Upper lobe of left lung (tissue), 6 donors: ENCODE data around the gene ZNF428. TPM values are rescaled to one million over a fixed set of nuclear protein-coding genes. Genes with fewer than 3 reads are reported as not detected.

Experiments
- ATAC-seq, 2 donors: fragments of 200-7000 bp; cut with Tn5 transposase; one replicate each; pipeline ENCODE4 v1.9.1; 2022; ENCODE audit warnings: mild to moderate bottlenecking in 2 of 2, moderate library complexity in 2 of 2; ENCODE audit not compliant: low FRiP score in 2 of 2
- DNase-seq, 2 donors: peaks; one replicate each; pipeline ENCODE4 v3.0.0-alpha.2; 2019 to 2020
- H3K27ac ChIP-seq, 4 donors: fragments of 200-600 bp; sonication (generic); one replicate each; pipeline ENCODE4 v1.5.1; 2016 to 2019
- H3K27me3 ChIP-seq, 4 donors: fragments of 200-600 bp; sonication (generic); one replicate each; pipeline ENCODE4 v1.5.1; 2017 to 2019
- H3K36me3 ChIP-seq, 4 donors: fragments of 200-600 bp; sonication (generic); one replicate each; pipeline ENCODE4 v1.5.1; 2016 to 2019
- H3K4me1 ChIP-seq, 4 donors: fragments of 200-600 bp; sonication (generic); one replicate each; pipeline ENCODE4 v1.5.1; 2018 to 2019
- H3K4me3 ChIP-seq, 4 donors: fragments of 200-600 bp; sonication (generic); one replicate each; pipeline ENCODE4 v1.5.1; 2017 to 2019; ENCODE audit warnings: mild to moderate bottlenecking in 2 of 4, moderate library complexity in 1 of 4
- H3K9me3 ChIP-seq, 4 donors: fragments of 200-600 bp; sonication (generic); one replicate each; pipeline ENCODE4 v1.5.1; 2018 to 2019
- EP300 ChIP-seq, 4 donors: sonication (generic); formaldehyde crosslinking; IDR thresholded peaks; one replicate each; pipeline ENCODE4 v1.5.1; 2017; ENCODE audit warnings: antibody characterized with exemption in 4 of 4, control low read depth in 2 of 4
- POLR2A ChIP-seq, 4 donors: fragments of 450-650 bp; IDR thresholded peaks; one replicate each; pipeline ENCODE4 v1.5.1; 2016 to 2017; ENCODE audit warnings: antibody characterized with exemption in 4 of 4, mild to moderate bottlenecking in 2 of 4
- POLR2AphosphoS5 ChIP-seq, 2 donors: sonication (generic); formaldehyde crosslinking; IDR thresholded peaks; one replicate each; pipeline ENCODE4 v1.5.1; 2017; ENCODE audit warnings: antibody characterized with exemption in 2 of 2
- WGBS, 2 donors: methylation state at CpG; one replicate each; pipeline ENCODE4 v1.1.5; 2017 to 2018; 5-methylcytosine and 5-hydroxymethylcytosine counted together
- total RNA-seq, 6 donors: library from RNA; depleted of rRNA in 4 of 6; stranded (reverse); fragments of >200 nt in 4 of 6; gene quantifications; one replicate each; pipeline versions ENCODE4 v1.1.0 to v1.2.1, GENCODE V29; 2016 to 2021
- TF ChIP-seq, protein P1 (sequence below), 6 experiments: fragments of 450-650 bp in 4 of 6; fragments of 200-600 bp in 2 of 6; sonication (generic) in 2 of 6; IDR thresholded peaks; one replicate each; pipeline ENCODE4 v1.5.1; 2016 to 2019; ENCODE audit warnings: antibody characterized with exemption in 6 of 6
- donor health status: DM: no; HTN: no; CAD: no; lungs with moderate emphysema.
- donor health status: DM: no; HTN: yes; CAD: no; lungs with severe emphysema.

ZNF428 gene
- total RNA-seq, 6 donors from 2014 or later, result 10.5 to 37.0 (median 31.4) TPM

DNA sequence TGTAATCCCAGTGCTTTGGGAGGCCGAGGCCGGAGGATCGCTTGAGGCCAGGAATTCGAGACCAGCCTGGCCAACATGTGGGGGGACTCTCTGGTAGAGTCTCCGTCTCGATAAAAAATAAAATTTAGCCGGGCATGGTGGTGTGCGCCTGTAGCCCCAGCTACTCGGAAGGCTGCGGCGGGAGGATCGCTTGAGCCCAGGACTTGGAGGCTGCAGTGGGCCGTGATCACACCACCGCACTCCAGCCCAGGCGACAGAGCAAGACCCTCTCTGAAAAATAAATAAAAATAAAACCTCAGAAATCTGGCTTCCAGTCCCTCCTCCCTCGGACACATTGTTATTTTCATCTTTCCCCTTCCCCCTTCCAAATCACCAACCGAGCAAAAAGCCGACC is 23.8 kb downstream of the ZNF428 start:
- H3K27me3 ChIP-seq, result no peaks in the 10 kb centered on the region
- peaks cover 28 to 48% (median 36%) of the 10 kb centered on the region in 4 donors for H3K4me1 ChIP-seq
- peak; percentile 21 to 28 for ATAC-seq
- DNase-seq, result no peak
- H3K4me3 ChIP-seq, result peak overlapping the region; percentile 55 to 75 (median 60)
- WGBS, 2 donors, result 0 to 2% methylated on average over 12 to 18 of the region's 18 CpGs
- TF ChIP-seq, protein P1, sequence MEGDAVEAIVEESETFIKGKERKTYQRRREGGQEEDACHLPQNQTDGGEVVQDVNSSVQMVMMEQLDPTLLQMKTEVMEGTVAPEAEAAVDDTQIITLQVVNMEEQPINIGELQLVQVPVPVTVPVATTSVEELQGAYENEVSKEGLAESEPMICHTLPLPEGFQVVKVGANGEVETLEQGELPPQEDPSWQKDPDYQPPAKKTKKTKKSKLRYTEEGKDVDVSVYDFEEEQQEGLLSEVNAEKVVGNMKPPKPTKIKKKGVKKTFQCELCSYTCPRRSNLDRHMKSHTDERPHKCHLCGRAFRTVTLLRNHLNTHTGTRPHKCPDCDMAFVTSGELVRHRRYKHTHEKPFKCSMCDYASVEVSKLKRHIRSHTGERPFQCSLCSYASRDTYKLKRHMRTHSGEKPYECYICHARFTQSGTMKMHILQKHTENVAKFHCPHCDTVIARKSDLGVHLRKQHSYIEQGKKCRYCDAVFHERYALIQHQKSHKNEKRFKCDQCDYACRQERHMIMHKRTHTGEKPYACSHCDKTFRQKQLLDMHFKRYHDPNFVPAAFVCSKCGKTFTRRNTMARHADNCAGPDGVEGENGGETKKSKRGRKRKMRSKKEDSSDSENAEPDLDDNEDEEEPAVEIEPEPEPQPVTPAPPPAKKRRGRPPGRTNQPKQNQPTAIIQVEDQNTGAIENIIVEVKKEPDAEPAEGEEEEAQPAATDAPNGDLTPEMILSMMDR (IDR thresholded peaks at IDR 0.05), result no peak
- TF ChIP-seq POLR2A (IDR thresholded peaks at IDR 0.05), result peak in 1 of 4 donors; percentile 76
- H3K27ac ChIP-seq, result peak overlapping the region; percentile 93 to 98 (median 96)
- no peaks in the 10 kb centered on the region for H3K9me3 ChIP-seq
- peaks cover 19 to 51% (median 34%) of the 10 kb centered on the region in 4 donors for H3K36me3 ChIP-seq

DNA sequence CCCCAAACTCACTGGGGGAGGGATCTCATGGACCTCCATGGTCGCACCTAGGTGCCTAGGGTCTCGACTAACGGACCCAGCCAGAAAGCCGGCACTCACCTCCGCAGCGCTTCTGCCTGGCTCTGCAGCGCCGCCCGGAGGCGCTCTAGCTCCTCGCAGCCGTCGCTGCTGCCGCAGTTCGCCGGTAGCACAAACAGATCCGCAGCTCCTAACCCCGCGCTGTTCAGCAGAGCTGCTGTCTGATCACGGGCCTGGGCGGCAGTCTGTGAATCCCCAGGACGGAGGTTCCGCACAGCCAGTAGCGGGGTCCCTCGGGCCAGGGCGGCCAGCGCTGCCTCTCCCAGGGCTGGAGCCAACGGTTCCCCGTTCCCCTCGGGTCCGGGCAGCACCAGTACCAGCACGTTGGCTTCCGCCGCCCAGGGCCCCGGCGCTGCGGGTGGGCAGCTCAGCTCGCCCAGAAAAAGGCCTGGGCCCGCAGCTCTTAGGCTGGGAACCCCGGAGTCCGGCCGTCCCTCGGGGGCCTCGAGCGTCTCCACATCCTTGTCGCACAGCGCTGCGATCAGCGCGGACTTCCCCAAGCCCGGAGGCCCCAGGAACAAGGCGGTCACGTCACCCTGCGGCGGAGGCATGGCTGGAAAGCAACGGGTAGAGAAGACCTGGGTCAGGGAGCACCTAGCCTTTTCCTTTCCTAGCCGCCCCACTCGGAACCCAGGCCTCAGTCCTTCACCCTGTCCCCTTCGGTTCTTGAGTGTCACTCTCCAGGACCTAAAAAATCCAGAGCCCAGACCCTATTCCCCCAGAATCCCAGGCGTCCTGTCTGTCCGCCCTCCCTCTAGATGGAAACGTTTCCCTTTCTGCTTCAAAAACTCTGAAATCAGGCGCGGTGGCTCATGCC is 24.5 kb downstream of the ZNF428 start:
- Histone ChIP-seq H3K4me1 (peaks cover 28 to 48% (median 36%) of the 10 kb centered on the region in 4 donors), H3K27me3 (no peaks in the 10 kb centered on the region), H3K9me3 (no peaks in the 10 kb centered on the region), H3K27ac (peak overlapping the region; percentile 93 to 98 (median 96)), H3K4me3 (peak overlapping the region; percentile 55 to 75 (median 60)), H3K36me3 (peaks cover 15 to 51% (median 35%) of the 10 kb centered on the region in 4 donors)
- 5 to 7% methylated on average over 13 to 48 of the region's 64 CpGs for WGBS, 2 donors
- DNase-seq, result peak; percentile 65 to 89
- no peak for TF ChIP-seq EP300 (IDR thresholded peaks at IDR 0.05)
- peak in 1 of 4 donors; percentile 33 for TF ChIP-seq POLR2A (IDR thresholded peaks at IDR 0.05)
- peak in 1 of 2 donors; percentile 4 for TF ChIP-seq POLR2AphosphoS5 (IDR thresholded peaks at IDR 0.05)
- TF ChIP-seq, protein P1 (IDR thresholded peaks at IDR 0.05), result peak; percentile 55 to 83 (median 76)
- ATAC-seq, result peak; percentile 45 to 49

DNA sequence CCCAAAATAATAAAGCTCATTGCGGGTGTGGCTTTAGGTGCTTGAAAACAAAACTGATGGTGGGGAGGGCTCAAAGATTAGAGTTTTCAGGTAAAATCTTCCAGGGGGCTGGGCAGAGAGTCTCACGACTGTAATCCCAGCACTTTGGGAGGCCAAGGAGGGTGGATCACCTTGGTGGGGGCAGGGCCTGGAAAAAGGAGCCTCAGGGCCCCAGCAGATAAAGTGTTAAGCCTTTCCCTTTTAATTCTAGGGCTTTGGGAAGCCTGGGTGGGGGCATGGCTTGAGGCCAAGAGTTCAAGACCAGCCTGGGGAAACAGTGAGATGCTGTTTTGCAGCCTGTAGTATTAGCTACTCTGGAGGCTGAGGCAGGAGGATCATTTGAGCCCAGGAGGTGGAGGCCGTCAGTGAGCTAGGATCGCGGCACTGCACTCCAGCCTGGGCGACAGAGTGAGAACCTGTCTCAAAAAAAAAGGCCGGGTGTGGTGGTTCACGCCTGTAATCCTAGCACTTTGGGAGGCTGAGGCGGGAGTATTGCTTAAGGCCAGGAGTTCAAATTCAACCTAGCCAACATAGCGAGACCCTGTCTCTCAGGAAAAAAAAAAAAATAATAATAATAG is 25.2 kb downstream of the ZNF428 start:
- H3K36me3 ChIP-seq, result peaks cover 14 to 49% (median 33%) of the 10 kb centered on the region in 4 donors
- H3K9me3 ChIP-seq, result no peaks in the 10 kb centered on the region
- WGBS, 2 donors, result 91 to 98% methylated on average over 10 of the region's 10 CpGs
- no peak for TF ChIP-seq EP300 (IDR thresholded peaks at IDR 0.05)
- TF ChIP-seq, protein P1 (IDR thresholded peaks at IDR 0.05), result no peak
- no peak for TF ChIP-seq POLR2AphosphoS5 (IDR thresholded peaks at IDR 0.05)
- TF ChIP-seq POLR2A (IDR thresholded peaks at IDR 0.05), result no peak
- ATAC-seq (no peak), DNase-seq (no peak)
- peaks cover 28 to 48% (median 36%) of the 10 kb centered on the region in 4 donors for H3K4me1 ChIP-seq
- peak overlapping the region in 3 of 4 donors; percentile 59 to 75 (median 62) for H3K4me3 ChIP-seq
- H3K27me3 ChIP-seq, result no peaks in the 10 kb centered on the region
- peak overlapping the region in 2 of 4 donors; percentile 93 to 97 for H3K27ac ChIP-seq

DNA sequence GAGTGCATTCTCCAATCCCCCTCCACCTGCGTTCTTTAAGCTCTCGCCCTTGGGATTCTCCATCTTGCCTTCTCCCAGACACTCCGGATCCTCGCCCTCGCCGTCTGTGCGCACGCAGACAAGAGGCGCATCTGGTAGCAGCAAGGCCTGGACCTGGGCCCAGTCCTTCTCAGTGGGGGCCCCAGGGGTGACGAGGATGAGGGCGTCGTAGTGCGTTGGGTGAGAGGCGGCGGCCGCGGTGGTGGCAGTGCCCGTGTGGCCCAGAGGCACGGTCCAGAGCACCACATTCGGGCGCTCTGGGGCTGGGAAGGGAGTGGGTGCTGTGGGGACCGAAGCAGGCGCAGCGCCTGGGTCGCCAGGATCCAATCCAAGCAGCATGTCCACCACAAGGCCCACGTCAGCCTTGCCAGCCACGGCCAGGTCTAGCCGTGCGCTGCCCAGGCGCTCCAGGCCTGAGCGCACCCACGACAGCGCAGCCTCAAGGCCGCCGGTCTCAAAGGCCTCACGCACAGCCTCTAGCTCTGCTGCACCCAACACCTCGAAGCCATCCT is 26.6 kb downstream of the ZNF428 start:
- TF ChIP-seq POLR2A (IDR thresholded peaks at IDR 0.05) (no peak), EP300 (IDR thresholded peaks at IDR 0.05) (no peak), POLR2AphosphoS5 (IDR thresholded peaks at IDR 0.05) (no peak)
- TF ChIP-seq, protein P1 (IDR thresholded peaks at IDR 0.05), result no peak
- no peak for ATAC-seq
- peaks cover 27 to 42% (median 31%) of the 10 kb centered on the region in 4 donors for H3K4me1 ChIP-seq
- 91 to 96% methylated on average over 24 to 36 of the region's 37 CpGs for WGBS, 2 donors
- DNase-seq, result no peak
- H3K27ac ChIP-seq, result no peak overlapping the region
- H3K4me3 ChIP-seq, result no peak overlapping the region
- no peaks in the 10 kb centered on the region for H3K27me3 ChIP-seq
- H3K9me3 ChIP-seq, result no peaks in the 10 kb centered on the region
- H3K36me3 ChIP-seq, result peaks cover 14 to 45% (median 28%) of the 10 kb centered on the region in 4 donors
